IPS DF 6.9 (cell line): Measurements from ENCODE around the gene TENM4.
"Not testable (repeated sequence)": the region's sequence is repeated elsewhere in the genome, so short reads cannot be mapped to it uniquely, and the experiment has no call there.

Experiments
- DNase-seq: peaks from one replicate; pipeline ENCODE4 v3.0.0-alpha.2; 2013; ENCODE audit warnings: low read depth, low spot score
- H3K27ac ChIP-seq: one replicate; pipeline ENCODE4 v1.5.1; 2013; ENCODE audit warnings: low read length, control low read depth
- H3K27me3 ChIP-seq: 2 replicates; pipeline ENCODE4 v1.6.1; 2013; ENCODE audit warnings: mild to moderate bottlenecking, low read length; ENCODE audit not compliant: control insufficient read depth, insufficient read depth
- H3K36me3 ChIP-seq: 2 replicates; pipeline ENCODE4 v1.6.1; 2013; ENCODE audit warnings: low read length; ENCODE audit not compliant: control insufficient read depth, insufficient read depth
- H3K4me1 ChIP-seq: 2 replicates; pipeline ENCODE4 v1.6.1; 2013; ENCODE audit warnings: low read length; ENCODE audit not compliant: control insufficient read depth, insufficient read depth
- H3K4me3 ChIP-seq: 2 replicates; pipeline ENCODE4 v1.5.1; 2013; ENCODE audit warnings: mild to moderate bottlenecking, low read length
- H3K9me3 ChIP-seq: 2 replicates; pipeline ENCODE4 v1.6.1; 2013; ENCODE audit warnings: low read length, inconsistent platforms; ENCODE audit not compliant: control insufficient read depth, insufficient read depth
- WGBS: extraction: QIAGEN DNeasy Blood & Tissue Kit; methylation state at CpG from one replicate; pipeline ENCODE4 v1.1.7; 2013; ENCODE audit warnings: mixed read lengths, missing lambda C conversion rate; ENCODE audit not compliant: insufficient read length, insufficient coverage; 5-methylcytosine and 5-hydroxymethylcytosine counted together

Gene TENM4

GRCh38 chr11:79200398-79201070 is 240.3 kb downstream of the TENM4 start:
- Histone ChIP-seq H3K4me1 (no peaks in the 10 kb centered on the region), H3K27ac (no peak overlapping the region), H3K4me3 (no peak overlapping the region), H3K27me3 (no peaks in the 10 kb centered on the region), H3K36me3 (no peaks in the 10 kb centered on the region), H3K9me3 (no peaks in the 10 kb centered on the region)
- WGBS: no CpG with 5 or more reads among the region's 5 CpGs
- DNase-seq: no peak

GRCh38 chr11:79199729-79200354 is 241.0 kb downstream of the TENM4 start:
- H3K36me3 ChIP-seq: no peaks in the 10 kb centered on the region
- WGBS: no CpG with 5 or more reads among the region's 7 CpGs
- H3K9me3 ChIP-seq: no peaks in the 10 kb centered on the region
- DNase-seq: no peak
- no peak overlapping the region for H3K27ac ChIP-seq
- no peaks in the 10 kb centered on the region for H3K27me3 ChIP-seq
- H3K4me1 ChIP-seq: no peaks in the 10 kb centered on the region
- H3K4me3 ChIP-seq: no peak overlapping the region

GRCh38 chr11:79198898-79199250 is 242.0 kb downstream of the TENM4 start:
- Histone ChIP-seq H3K9me3 (no peaks in the 10 kb centered on the region), H3K27me3 (no peaks in the 10 kb centered on the region), H3K27ac (no peak overlapping the region), H3K36me3 (no peaks in the 10 kb centered on the region), H3K4me1 (no peaks in the 10 kb centered on the region), H3K4me3 (no peak overlapping the region)
- no peak for DNase-seq
- no CpG with 5 or more reads among the region's 3 CpGs for WGBS

- no peak overlapping the region for H3K4me3 ChIP-seq
- H3K27ac ChIP-seq: no peak overlapping the region
- no peaks in the 10 kb centered on the region for H3K27me3 ChIP-seq
- no peaks in the 10 kb centered on the region for H3K9me3 ChIP-seq
- H3K4me1 ChIP-seq: no peaks in the 10 kb centered on the region
- H3K36me3 ChIP-seq: no peaks in the 10 kb centered on the region
- whole genome bisulfite sequencing: no CpG with 5 or more reads among the region's 7 CpGs
- no peak for DNase-seq
Observed at GRCh38 chr11:79198203-79198897, 242.5 kb downstream of the TENM4 start.

- DNase-seq: no peak
Observed at GRCh38 chr11:79196950-79197349, 243.9 kb downstream of the TENM4 start.

GRCh38 chr11:79195209-79195608 is 245.6 kb downstream of the TENM4 start:
- DNase-seq: no peak
- H3K27me3 ChIP-seq: no peaks in the 10 kb centered on the region
- H3K4me3 ChIP-seq: no peak overlapping the region
- no peaks in the 10 kb centered on the region for H3K36me3 ChIP-seq
- H3K4me1 ChIP-seq: no peaks in the 10 kb centered on the region
- no CpG with 5 or more reads among the region's 4 CpGs for WGBS
- no peaks in the 10 kb centered on the region for H3K9me3 ChIP-seq
- no peak overlapping the region for H3K27ac ChIP-seq

More at GRCh38 chr11:79196950-79197349, 243.9 kb downstream of the TENM4 start:
- H3K4me3 ChIP-seq: no peak overlapping the region
- H3K36me3 ChIP-seq: no peaks in the 10 kb centered on the region
- no peaks in the 10 kb centered on the region for H3K27me3 ChIP-seq
- no peak overlapping the region for H3K27ac ChIP-seq
- no peaks in the 10 kb centered on the region for H3K9me3 ChIP-seq
- no peaks in the 10 kb centered on the region for H3K4me1 ChIP-seq
- WGBS: no CpG with 5 or more reads among the region's 4 CpGs

GRCh38 chr11:79193663-79194310 is 247.0 kb downstream of the TENM4 start:
- Histone ChIP-seq H3K9me3 (no peaks in the 10 kb centered on the region), H3K27me3 (no peaks in the 10 kb centered on the region), H3K36me3 (no peaks in the 10 kb centered on the region), H3K4me1 (no peaks in the 10 kb centered on the region), H3K4me3 (no peak overlapping the region), H3K27ac (no peak overlapping the region)
- no CpG with 5 or more reads among the region's 7 CpGs for WGBS
- DNase-seq: no peak

GRCh38 chr11:79192836-79193235 is 248.0 kb downstream of the TENM4 start:
- Histone ChIP-seq H3K9me3 (no peaks in the 10 kb centered on the region; the same call in 1 of the 2 replicates), H3K36me3 (no peaks in the 10 kb centered on the region), H3K27ac (no peak overlapping the region), H3K4me1 (no peaks in the 10 kb centered on the region), H3K27me3 (no peaks in the 10 kb centered on the region), H3K4me3 (no peak overlapping the region)
- no peak for DNase-seq
- no CpG with 5 or more reads among the region's 2 CpGs for WGBS

- no CpG with 5 or more reads among the region's 29 CpGs for WGBS
- H3K36me3 ChIP-seq, DNase-seq, H3K4me3 ChIP-seq, H3K4me1 ChIP-seq, H3K27ac ChIP-seq, H3K27me3 ChIP-seq, H3K9me3 ChIP-seq: not testable (repeated sequence)
Observed at GRCh38 chr11:79191716-79192115, 249.1 kb downstream of the TENM4 start.

- WGBS: no CpG with 5 or more reads among the region's 10 CpGs
- H3K9me3 ChIP-seq, H3K27me3 ChIP-seq, H3K27ac ChIP-seq, H3K4me3 ChIP-seq, H3K4me1 ChIP-seq, DNase-seq, H3K36me3 ChIP-seq: not testable (repeated sequence)
Observed at GRCh38 chr11:79190553-79190952, 250.3 kb downstream of the TENM4 start.
